Measurements from ENCODE around the gene BCAR3. TPM values are rescaled to one million over a fixed set of nuclear protein-coding genes. Genes with fewer than 3 reads are reported as not detected.

BCAR3 gene
- 18.5 TPM for total RNA-seq
- long read RNA-seq, transcript BCAR3-201 (12 exons, 3,171 nt), result major isoform, 41 of 73 reads
- long read RNA-seq, partial matches to known transcripts, result 17 of 73 reads
- long read RNA-seq, other reads (novel, unspliced or antisense), result 10 of 73 reads

DNA sequence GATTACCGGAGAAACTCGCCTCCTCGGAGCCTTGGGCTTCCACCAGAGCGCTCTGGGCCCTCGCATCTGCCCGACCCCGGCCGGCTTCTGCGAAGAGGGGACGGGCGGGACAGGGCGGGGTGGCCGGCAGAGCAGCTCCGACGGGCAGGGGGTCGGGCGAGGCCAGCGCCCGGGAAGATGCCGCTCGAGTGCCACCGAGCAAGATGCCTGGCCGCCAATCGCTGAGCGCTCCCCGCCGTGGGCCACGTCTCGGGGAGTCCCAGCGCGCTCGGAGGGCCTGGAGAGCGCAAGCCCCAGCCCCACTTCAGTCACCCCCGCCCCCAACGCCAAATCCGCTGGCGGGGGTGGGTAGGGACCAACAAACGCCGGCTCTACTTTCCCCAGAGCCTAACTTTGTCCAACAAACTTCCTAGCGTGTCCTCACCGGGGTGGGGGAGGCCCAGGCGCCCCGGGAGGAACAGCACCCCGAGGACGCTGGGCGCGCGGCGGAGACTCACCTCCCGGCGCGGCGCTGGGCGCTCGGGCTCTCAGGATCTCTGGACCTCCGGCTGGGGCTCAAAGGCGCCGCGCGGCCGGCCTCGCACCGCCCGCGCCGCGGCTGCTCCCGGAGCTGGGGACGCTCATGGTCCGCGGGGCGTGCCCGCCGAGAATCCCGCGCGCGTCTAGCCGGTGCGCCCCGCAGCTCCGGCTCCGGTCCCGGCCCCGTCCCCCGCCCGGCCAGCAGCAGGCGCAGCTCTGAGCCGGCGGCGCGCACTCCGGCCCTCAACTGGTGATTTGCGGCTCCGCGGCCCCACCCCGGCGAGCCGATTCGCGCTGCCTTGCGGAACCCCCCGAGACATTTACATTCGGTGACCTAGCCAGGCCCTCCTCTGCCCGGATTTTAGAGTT is at the start of gene BCAR3:
Gene BCAR3 (minus strand): TSS at position 737 of the 888 bp plus-strand sequence. CDS start 6,907 bp downstream, outside the sequence.
- intact Hi-C loops (cut with DNase I), result loop anchor here (5.0 kb wide), 1 partner anchor 49 kb away; no protein-coding TSS in a partner anchor
- ATAC-seq (ENCODE audit: poor library complexity), result peak; percentile 89

DNA sequence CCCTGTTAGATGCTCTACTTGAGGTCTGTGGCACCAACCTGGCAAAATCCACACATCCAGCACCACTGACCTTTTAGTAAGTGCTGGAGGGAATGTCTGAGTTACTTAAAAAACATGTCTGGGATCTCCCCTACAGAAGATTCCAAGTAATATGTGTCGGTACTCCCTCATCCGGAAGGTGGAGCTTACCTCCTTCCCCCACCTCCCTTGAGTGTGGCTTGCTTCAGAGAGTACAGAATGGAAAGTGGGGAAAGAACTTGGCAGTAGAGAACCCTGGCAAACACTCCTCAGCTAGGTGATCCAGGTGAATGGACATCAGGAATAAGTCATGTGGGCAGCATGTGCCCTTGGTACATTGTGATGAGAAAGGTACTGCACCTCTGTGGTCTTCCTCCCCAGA is 49.0 kb upstream of the BCAR3 start:
- DNase-seq (no peak), ATAC-seq (ENCODE audit: poor library complexity) (no peak)
- intact Hi-C loops (cut with DNase I), result no loop called here

More for the DNA sequence above, at the start of gene BCAR3:
- peak; percentile 87 for DNase-seq

DNA sequence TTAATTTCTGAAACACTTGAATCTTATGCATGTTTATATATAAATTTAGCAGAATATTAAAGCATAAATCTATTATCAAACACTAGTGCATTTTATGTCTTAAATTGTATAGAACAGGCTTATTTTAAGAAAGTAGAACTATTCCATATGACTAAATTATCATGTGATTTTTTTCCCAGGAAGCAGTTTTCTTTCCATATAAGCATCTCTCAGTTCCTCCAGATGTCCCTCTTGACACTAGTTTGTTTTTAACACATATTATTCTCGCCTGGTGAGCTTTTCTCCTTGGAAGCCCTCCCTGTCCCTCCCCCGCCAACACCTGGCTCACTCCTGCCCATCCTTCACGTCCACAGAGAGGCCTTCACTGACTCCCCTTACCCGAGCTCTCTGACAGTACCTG is 48.3 kb upstream of the BCAR3 start:
- ATAC-seq (ENCODE audit: poor library complexity) (no peak), DNase-seq (no peak)
- intact Hi-C loops (cut with DNase I), result loop anchor here (10.0 kb wide), 1 partner anchor 85 kb away; no protein-coding TSS in a partner anchor

DNA sequence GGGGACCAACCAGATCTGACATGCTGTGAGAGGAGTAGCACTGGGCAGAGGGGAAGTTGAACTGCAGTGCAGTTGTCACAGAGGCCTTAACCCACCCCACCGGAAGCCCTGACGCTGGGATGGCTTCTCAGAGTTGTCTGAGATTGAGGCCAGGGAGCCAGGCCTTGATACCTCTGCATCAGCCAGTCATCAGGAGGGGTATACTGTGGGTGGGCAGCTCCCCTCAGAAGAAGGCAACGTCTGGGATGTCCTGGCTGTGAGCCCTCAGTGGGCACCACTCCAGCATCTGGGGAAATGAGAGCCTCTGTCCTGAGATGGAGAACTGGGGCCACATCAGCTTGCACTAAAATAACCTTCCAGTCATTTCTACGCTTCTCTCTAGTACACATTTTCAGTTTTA is 47.9 kb upstream of the BCAR3 start:
- DNase-seq (no peak), ATAC-seq (ENCODE audit: poor library complexity) (peak; percentile 24)
- intact Hi-C loops (cut with DNase I), result loop anchor here (10.0 kb wide), 1 partner anchor 85 kb away; no protein-coding TSS in a partner anchor

DNA sequence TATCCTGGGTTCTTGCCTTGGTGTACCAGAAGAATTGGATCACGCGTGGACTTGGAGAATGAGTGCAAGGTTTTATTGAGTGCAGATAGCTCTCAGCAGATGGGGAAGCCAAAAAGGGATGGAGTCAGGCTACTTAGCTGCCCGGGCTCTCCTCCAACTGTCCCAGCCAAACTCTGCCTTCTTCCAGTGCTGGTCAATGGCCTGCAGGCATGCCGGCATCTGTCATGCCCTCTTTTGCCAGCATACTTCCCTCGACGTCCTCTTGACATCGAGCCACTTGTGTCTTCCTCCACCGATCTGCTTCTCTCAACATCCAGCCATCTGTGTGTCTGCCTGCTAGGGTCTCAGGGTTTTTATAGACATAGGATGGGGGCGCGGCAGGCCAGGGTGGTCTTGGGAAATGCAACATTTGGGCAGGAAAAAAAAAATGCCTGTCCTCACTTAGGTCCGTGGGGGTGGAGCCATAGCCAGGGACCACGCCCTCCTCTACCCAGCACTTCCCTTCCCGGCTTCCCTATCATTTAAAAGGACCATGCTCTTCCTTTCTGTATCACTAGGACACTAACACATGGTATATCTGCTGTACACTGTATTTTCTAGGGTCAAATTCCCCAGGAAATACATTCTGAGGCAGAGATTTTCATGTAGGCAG is 47.0 kb upstream of the BCAR3 start:
- peak; percentile 70 for DNase-seq
- intact Hi-C loops (cut with DNase I), result loop anchor here (10.0 kb wide), 1 partner anchor 86 kb away; no protein-coding TSS in a partner anchor
- ATAC-seq (ENCODE audit: poor library complexity), result peak; percentile 84

DNA sequence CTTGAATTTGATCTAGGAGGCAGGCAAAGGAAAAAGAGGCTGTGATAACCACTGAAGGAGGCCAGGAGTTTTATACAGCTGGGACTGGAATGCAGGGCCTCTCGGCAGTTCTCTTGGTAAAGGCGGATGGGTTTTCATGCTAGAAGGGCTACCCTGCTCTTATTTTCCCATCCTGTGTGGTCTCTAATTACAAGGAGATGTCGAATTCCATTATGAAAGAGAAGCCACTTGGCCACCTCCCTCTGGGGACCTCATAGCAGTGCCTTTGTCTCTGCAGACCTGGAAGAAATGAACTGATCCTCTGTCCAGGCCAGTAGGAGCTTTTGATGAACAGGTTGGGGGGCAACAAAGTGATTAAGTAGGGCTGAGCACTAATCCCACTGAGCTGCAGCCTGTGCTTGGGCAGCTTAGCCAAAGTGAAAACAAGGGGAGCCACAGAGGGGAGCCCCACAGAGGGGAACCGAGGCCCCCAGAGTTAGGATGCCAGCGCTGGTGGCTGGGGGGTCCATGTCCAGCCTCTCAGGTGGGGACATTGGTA is 42.2 kb upstream of the BCAR3 start:
- DNase-seq (no peak), ATAC-seq (ENCODE audit: poor library complexity) (no peak)
- intact Hi-C loops (cut with DNase I), result loop anchor here (10.0 kb wide), 1 partner anchor 91 kb away; no protein-coding TSS in a partner anchor

DNA sequence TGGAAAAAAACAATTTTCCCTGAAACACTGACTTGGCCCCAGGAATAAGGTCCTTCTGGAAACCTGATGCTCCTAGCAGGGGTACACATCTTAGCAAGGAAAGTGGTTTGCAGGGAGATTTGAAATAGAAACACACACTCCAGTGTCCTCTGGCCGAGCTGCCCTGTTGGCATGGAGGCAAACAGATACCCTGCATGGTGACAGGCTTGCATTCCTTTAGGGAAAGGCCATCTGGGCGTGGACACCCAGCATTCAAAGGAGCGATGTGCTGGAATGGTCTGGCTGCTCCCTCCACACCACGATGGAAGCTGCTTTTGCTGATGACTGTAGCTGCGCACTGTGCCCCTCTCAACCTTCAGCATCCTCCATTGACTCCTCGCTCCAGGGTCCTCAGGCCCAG is 41.5 kb upstream of the BCAR3 start:
- DNase-seq, result peak; percentile 68
- ATAC-seq (ENCODE audit: poor library complexity), result peak; percentile 86
- intact Hi-C loops (cut with DNase I), result loop anchor here (10.0 kb wide), 1 partner anchor 92 kb away; no protein-coding TSS in a partner anchor

DNA sequence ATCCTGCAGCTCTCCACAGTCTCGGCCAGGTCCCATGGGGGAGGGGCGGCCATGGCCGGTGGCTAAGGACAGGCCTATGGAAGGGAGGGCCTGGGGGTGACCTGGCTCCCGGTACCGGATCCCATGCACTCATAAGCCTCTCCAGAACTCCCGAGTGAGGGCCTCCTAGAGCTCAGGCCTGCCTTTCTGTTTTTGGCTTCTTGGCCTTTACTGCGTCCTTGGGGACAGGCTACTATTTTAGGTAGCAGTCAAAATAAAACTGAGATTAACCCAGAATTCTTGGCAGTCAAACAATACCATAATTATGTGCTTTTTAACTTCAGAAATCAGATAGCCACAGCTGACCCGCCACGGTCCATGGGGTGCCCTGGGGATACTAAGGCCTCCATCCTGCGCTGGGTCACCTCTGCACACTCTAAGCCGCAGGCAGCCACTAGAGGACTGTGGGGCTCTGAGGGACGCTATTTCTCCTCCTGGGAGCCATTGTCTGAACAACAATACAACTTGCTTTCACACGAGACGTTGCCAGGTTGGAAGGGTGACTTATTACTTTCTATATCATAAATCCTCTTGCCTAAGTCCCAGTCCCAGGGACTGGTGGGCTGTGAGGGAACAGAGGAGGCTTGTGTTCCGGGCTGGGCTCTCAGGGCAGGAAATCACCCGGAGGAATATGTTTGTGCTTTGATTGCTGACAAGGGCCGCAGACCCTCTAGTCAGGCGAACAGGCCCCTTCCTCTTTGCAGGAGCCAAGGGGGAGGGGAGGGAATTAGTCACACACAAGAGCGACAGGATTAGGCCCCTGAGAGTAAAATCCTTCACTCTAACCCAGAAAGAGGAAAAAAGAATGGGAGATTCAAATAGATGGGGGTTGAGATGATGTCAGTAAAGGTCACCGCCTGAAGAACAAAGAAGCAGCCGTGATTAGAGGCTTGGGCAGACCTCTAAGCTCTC is 40.7 kb upstream of the BCAR3 start:
- ATAC-seq (ENCODE audit: poor library complexity), result peak; percentile 82
- peak; percentile 76 for DNase-seq
- intact Hi-C loops (cut with DNase I), result loop anchor here (10.0 kb wide), 1 partner anchor 92 kb away; no protein-coding TSS in a partner anchor

DNA sequence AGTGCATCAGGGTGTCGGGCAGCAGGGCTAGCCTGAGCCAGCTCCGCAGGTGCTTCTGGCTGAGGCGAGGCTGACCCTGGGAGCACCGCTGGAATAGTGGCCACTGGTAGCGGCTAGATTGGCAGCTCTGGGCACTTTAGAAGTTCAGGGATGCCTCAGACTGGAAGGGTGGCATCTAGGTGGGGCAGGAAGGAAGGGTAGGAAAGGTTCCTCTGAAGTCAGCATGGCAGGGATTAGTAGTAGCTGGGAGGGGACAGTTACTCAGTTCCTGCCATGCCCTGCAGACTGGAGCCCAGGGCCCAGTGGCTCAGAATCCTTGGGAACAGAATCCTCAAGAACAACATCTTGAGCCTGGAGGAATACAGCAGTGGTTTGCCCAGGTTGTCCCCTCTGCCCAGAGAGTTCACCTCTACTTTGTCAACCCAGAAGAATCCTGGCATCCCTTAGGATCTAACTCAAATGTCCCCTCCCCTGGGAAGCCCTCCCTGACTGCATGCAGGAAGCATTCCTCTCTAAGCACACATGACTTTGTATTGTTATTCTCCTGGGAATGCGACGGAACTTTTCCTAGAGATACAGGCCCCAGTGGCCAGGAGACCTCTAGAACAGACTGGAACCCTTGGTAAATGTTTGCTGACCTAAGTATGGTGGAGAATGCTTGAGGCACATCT is 39.5 kb upstream of the BCAR3 start:
- ATAC-seq (ENCODE audit: poor library complexity) (no peak), DNase-seq (no peak)
- intact Hi-C loops (cut with DNase I), result loop anchor here (10.0 kb wide), 1 partner anchor 94 kb away; no protein-coding TSS in a partner anchor

DNA sequence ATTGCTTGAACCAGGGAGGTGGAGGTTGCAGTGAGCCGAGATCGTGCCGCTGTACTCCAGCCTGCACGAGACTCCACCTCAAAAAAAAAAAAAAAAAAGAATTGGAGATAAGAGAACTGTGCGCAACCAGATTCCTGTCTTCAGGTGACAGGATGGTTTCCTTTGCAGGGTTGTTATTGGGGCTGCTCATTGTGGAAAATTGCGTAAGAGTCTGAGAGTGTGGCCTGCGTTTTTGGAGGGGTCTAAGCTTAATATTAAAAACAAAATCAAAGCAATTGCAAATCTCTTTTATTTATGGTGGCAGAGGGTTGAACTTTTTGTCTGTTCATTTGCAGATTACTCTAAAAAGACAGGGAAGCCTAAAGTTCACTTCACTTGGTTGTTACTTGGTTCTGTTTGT is 36.0 kb upstream of the BCAR3 start:
- intact Hi-C loops (cut with DNase I), result no loop called here
- no peak for DNase-seq

DNA sequence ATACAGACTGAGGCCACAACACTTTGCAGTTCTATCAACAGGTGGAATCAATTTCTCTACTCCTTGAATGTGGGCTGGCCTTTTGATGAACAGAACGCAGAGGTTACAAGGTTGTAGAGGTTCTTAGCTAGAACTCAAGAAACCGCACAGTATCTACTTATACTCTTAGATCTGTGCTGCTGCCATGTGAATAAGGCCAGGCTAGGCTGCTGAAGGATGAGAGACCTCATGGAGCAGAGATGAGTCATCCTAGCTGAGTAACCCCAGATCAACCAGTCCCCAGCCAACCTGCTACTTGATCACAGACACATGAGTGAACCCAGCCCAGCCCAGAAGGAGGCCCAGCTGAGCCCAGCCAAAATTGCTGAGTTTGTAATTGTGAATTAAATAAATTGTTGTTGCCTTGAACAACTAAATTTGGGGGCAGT is 35.3 kb upstream of the BCAR3 start:
- no peak for DNase-seq
- no peak for ATAC-seq (ENCODE audit: poor library complexity)
- intact Hi-C loops (cut with DNase I), result no loop called here

More for the DNA sequence above, 36.0 kb upstream of the BCAR3 start:
- ATAC-seq (ENCODE audit: poor library complexity), result no peak

DNA sequence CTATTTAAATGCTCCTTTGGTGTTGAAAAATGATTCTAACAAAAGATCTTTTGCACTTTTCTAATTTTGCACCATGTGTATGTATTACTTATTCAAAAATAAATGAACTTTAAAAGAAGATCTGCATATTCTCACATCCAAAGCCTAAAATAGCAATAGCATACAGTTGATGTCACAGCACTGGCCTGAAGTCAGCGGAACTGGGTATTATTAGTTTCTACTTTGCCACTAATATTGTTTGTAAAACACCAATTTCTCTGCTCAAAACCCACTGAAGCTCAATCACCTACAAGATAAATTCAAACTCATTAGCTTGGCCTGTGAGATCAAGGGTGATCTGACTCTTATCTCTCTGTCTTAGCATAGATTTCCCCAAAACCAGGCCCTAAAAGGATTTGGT is 34.5 kb upstream of the BCAR3 start:
- DNase-seq (no peak), ATAC-seq (ENCODE audit: poor library complexity) (no peak)
- intact Hi-C loops (cut with DNase I), result no loop called here

DNA sequence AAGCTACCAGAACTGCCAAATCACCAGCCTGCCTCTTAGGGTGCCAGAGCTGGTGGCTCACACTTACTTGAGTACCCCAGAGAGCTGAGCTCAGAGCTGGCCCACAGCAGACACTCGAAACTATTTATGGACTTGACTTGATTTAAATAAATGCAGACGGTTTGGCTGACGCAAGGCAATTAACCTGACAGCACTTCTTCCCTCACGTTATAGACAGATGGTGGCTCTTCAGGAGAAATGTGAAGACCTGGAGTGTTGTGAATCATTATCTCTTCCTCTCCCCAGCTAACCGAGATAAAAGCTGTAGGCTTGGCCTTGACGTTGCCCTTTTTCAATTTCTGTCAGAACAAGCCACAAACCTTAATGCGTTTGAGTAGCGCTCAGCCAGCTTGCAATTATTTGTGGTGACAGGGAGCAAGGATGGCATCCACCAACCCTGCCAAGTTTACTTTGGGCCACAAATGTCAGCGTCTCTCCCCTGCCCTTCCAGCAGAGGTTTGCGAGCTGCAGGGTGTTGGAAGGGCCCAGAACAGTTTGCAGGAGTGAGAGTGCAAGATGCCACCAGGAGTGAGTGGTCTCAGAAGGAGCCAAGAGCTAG is 34.0 kb upstream of the BCAR3 start:
- ATAC-seq (ENCODE audit: poor library complexity), result peak; percentile 90
- intact Hi-C loops (cut with DNase I), result no loop called here
- DNase-seq, result no peak

DNA sequence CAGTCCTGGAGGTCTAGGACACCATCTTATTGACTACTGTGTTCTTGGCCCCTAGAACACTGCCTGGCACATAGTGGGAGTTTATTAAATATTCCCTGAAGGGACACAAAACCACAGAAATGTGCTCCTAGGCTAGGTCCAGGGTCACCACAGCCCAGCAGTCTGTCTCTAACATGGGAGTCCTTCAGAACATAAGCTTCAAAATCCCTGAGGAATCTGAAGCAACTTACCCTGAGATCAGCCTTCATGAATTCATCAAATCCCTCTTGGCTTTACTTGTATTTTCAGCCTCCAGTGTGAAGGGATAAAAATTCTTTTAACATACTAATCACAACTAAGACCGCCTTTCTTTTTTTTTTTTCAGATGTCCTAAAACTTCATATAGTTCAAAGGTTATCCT is 32.7 kb upstream of the BCAR3 start:
- DNase-seq (no peak), ATAC-seq (ENCODE audit: poor library complexity) (no peak)
- intact Hi-C loops (cut with DNase I), result no loop called here

DNA sequence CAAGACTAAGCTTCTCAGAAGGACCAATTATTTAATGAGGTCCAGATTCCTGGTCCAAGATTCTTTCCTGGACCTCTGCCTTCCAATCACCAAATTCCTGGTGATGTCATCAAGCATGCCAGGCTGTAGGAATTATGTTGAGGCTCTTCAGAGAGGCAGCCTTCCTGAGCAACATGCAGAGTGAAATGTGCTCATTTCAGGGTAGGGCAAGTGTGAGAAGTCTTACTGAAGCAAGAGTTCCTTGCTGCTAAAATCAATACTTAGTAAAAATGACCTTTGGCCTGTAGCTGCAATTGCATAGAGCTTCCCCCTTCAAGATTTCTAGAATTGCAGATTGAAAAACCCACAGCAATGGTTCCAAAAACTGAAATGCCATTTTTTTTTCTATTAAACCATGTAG is 31.7 kb upstream of the BCAR3 start:
- intact Hi-C loops (cut with DNase I), result no loop called here
- DNase-seq (no peak), ATAC-seq (ENCODE audit: poor library complexity) (no peak)

DNA sequence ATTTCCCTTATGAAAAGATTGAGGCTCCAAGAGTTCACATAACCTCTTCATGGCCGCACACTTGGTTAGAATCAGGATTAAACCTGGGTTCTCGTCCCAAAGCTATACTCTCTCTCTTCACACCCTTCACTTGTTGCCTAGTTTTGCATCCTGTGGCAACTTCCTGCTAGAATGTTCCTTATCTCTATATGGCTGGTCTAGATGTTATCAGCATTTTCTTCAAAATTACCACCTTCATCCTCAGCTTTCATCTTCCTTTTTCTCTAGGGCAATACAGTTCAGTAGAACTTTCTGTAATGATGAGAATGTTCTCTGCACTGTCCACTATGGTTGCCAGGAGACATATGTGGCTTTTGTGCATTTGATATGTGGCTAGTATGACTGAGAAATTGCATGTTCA is 31.1 kb upstream of the BCAR3 start:
- ATAC-seq (ENCODE audit: poor library complexity), result no peak
- no peak for DNase-seq
- intact Hi-C loops (cut with DNase I), result no loop called here
